Keratinocyte (primary cell): ENCODE measurements around the gene BICDL1. TPM values are rescaled to one million over a fixed set of nuclear protein-coding genes. Genes with fewer than 3 reads are reported as not detected.

Experiments
- DNase-seq: peaks from one replicate; pipeline ENCODE4 v3.0.0-alpha.2; 2011; ENCODE audit warnings: low read depth, missing footprints, low spot score
- FAIRE-seq: peaks from 2 replicates; lab custom pipeline; 2011; peaks lifted over from hg19 to GRCh38; lab: Jason Lieb, UNC
- H2AFZ ChIP-seq: 2 replicates; pipeline ENCODE4 v1.6.0; 2012; ENCODE audit warnings: low read length, control low read depth, inconsistent platforms; ENCODE audit not compliant: control insufficient read depth
- H3K27ac ChIP-seq: 2 replicates; pipeline ENCODE4 v1.5.1; 2011; ENCODE audit warnings: low read length; ENCODE audit not compliant: control insufficient read depth, insufficient read depth
- H3K27me3 ChIP-seq: 3 replicates; pipeline ENCODE4 v1.6.0; 2011; ENCODE audit warnings: low read length; ENCODE audit not compliant: control insufficient read depth, insufficient read depth; ENCODE audit errors: extremely low read depth
- H3K36me3 ChIP-seq, 2 experiments: 2 replicates in 1 of 2; 3 replicates in 1 of 2; pipeline ENCODE4 v1.5.1; 2011; ENCODE audit warnings: low read length in 2 of 2, mild to moderate bottlenecking in 1 of 2; ENCODE audit not compliant: control insufficient read depth in 2 of 2, insufficient read depth in 2 of 2; ENCODE audit errors: extremely low read depth in 1 of 2
- H3K4me1 ChIP-seq: 3 replicates; pipeline ENCODE4 v1.5.1; 2011; ENCODE audit warnings: low read length; ENCODE audit not compliant: control insufficient read depth, insufficient read depth; ENCODE audit errors: extremely low read depth
- H3K4me2 ChIP-seq: 3 replicates; pipeline ENCODE4 v1.6.0; 2011; ENCODE audit warnings: low read depth, low read length; ENCODE audit not compliant: control insufficient read depth, insufficient read depth; ENCODE audit errors: extremely low read depth
- H3K4me3 ChIP-seq, 3 experiments: fragments of 200-600 bp in 1 of 3; sonication (generic) in 1 of 3; 2 replicates in 2 of 3; 3 replicates in 1 of 3; pipeline ENCODE4 v1.5.1; 2011 to 2016; ENCODE audit warnings: low read length in 3 of 3, mild to moderate bottlenecking in 3 of 3, control low read depth in 2 of 3, inconsistent platforms in 1 of 3, low read depth in 1 of 3, mixed read lengths in 1 of 3, mixed run types in 1 of 3, moderate library complexity in 1 of 3; ENCODE audit not compliant: control insufficient read depth in 2 of 3, insufficient read depth in 2 of 3; ENCODE audit errors: extremely low read depth in 1 of 3
- H3K79me2 ChIP-seq: 2 replicates; pipeline ENCODE4 v1.6.0; 2012; ENCODE audit warnings: low read length; ENCODE audit not compliant: control insufficient read depth, insufficient read depth
- H3K9ac ChIP-seq: 3 replicates; pipeline ENCODE4 v1.6.0; 2011; ENCODE audit warnings: low read length; ENCODE audit not compliant: control insufficient read depth, insufficient read depth; ENCODE audit errors: extremely low read depth
- H3K9me1 ChIP-seq: 3 replicates; pipeline ENCODE4 v1.6.0; 2011; ENCODE audit warnings: low read length; ENCODE audit not compliant: control insufficient read depth, insufficient read depth; ENCODE audit errors: extremely low read depth
- H3K9me3 ChIP-seq: 2 replicates; pipeline ENCODE4 v1.5.1; 2012; ENCODE audit warnings: low read depth, low read length; ENCODE audit not compliant: control insufficient read depth
- H4K20me1 ChIP-seq: 3 replicates; pipeline ENCODE4 v1.6.0; 2011; ENCODE audit warnings: low read length; ENCODE audit not compliant: control insufficient read depth, insufficient read depth; ENCODE audit errors: extremely low read depth
- EZH2 ChIP-seq: IDR thresholded peaks from one replicate; pipeline ENCODE4 v1.6.1; 2012; ENCODE audit warnings: inconsistent platforms, mild to moderate bottlenecking, low read length, moderate library complexity
- dilution Hi-C: fragments of 300-500 bp; cut with MboI; formaldehyde crosslinking; loops from one replicate; pipeline ENCODE4 v1.7.0; 2020; ENCODE audit warnings: low sequenced_read_pairs; ENCODE audit not compliant: extremely low pct_ligation_motif_present
- polyA plus RNA-seq, 5 experiments: library from polyadenylated mRNA; depleted of rRNA in 3 of 5; stranded (reverse) in 3 of 5; stranded (forward) in 1 of 5; unstranded in 1 of 5; fragments of >200 nt; gene quantifications; 1 replicate in 1 of 5; 2 replicates in 3 of 5; 3 replicates in 1 of 5; pipeline versions ENCODE4 v1.2.1 to v1.2.3, GENCODE V29; 2011 to 2012; ENCODE audit warnings: missing spikeins in 2 of 5, low read depth in 1 of 5, low replicate concordance in 1 of 5
- TF ChIP-seq, protein P1 (sequence below), 3 experiments: IDR thresholded peaks in 1 of 3; conservative IDR thresholded peaks in 1 of 3; optimal IDR thresholded peaks in 1 of 3; 2 replicates in 2 of 3; 3 replicates in 1 of 3; pipeline versions ENCODE3 to v1.5.1; 2011; ENCODE audit warnings: low read length in 3 of 3, mild to moderate bottlenecking in 3 of 3, moderate library complexity in 2 of 3, control low read depth in 1 of 3, inconsistent platforms in 1 of 3; ENCODE audit not compliant: insufficient read depth in 2 of 3; ENCODE audit errors: extremely low read depth in 1 of 3

BICDL1 gene
- polyA plus RNA-seq, 1 donor (not counting 4 experiments of a cell fraction or from before 2014, with no cell fraction given) = 6.4 TPM

DNA sequence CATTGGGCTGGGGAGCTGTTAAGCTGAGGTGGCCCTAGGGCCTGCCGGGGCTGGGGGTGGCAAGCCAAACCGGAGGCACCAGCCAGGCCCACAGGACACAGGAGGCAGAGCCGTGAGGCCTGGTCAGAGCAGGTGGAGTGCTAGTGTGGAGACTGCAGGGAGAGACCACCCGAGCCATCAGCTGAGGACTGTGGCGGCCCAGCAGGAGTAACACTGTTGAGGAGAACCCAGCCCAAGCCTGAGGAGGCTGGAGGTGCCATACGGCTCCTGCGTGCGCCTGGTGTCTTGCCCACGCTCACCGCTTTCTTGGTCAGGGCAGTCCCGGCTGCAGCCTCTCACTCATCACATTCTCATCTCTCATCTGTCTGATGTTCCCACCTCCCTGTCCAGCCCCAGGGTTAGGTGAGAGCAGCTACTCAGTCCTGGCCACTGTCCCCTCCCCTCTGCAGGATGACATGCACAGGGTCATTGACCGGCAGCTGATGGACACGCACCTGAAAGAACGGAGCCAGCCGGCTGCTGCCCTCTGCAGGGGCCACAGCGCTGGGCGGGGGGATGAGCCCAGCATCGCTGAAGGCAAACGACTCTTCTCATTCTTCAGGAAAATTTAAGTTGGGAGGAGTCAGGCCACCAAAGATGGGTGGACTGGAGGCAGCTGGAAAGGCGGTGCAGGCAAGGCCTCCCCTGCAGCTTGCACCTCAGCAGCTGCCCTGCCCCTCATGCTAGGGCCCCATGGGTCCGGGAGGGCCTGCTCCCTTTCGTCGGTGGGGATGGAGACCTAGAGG lies 103.7 kb downstream of the BICDL1 start:
- DNase-seq (no peak), FAIRE-seq (no peak)
- Histone ChIP-seq H4K20me1 (peaks cover 3% of the 10 kb centered on the region), H2AFZ (no peak overlapping the region), H3K79me2 (no peaks in the 10 kb centered on the region), H3K4me3 (no peak overlapping the region), H3K27ac (no peak overlapping the region), H3K9ac (no peak overlapping the region), H3K36me3 (peaks cover 15 to 28% of the 10 kb centered on the region in 2 experiments), H3K4me2 (no peak overlapping the region), H3K27me3 (no peaks in the 10 kb centered on the region), H3K9me1 (no peaks in the 10 kb centered on the region), H3K9me3 (no peaks in the 10 kb centered on the region), H3K4me1 (no peaks in the 10 kb centered on the region)
- TF ChIP-seq EZH2 = no peak
- TF ChIP-seq, protein P1, sequence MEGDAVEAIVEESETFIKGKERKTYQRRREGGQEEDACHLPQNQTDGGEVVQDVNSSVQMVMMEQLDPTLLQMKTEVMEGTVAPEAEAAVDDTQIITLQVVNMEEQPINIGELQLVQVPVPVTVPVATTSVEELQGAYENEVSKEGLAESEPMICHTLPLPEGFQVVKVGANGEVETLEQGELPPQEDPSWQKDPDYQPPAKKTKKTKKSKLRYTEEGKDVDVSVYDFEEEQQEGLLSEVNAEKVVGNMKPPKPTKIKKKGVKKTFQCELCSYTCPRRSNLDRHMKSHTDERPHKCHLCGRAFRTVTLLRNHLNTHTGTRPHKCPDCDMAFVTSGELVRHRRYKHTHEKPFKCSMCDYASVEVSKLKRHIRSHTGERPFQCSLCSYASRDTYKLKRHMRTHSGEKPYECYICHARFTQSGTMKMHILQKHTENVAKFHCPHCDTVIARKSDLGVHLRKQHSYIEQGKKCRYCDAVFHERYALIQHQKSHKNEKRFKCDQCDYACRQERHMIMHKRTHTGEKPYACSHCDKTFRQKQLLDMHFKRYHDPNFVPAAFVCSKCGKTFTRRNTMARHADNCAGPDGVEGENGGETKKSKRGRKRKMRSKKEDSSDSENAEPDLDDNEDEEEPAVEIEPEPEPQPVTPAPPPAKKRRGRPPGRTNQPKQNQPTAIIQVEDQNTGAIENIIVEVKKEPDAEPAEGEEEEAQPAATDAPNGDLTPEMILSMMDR (optimal IDR thresholded peaks at IDR 0.05 in 1 of 3, IDR thresholded peaks at IDR 0.05 in 1 of 3, conservative IDR thresholded peaks at IDR 0.05 in 1 of 3; ENCODE audit: extremely low read depth in 1 of 3, insufficient read depth in 2 of 3, low read length in 3 of 3) = no peak
- dilution Hi-C loops = no loop called here

DNA sequence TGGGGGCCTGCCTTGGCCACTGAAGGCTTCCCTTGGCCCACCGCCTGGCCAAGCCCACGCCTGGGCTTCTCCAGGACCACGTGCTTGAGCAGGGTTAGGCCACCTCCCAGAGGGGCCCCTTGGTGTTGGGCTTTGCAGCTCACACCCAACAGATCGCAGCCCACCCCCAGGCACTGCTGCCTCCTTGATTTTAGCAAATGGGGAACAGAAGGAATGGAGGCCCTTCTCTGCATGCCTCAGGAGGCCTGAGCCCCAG lies 104.2 kb downstream of the BICDL1 start:
- H2AFZ ChIP-seq = no peak overlapping the region
- dilution Hi-C loops = no loop called here
- FAIRE-seq = no peak
- peaks cover under 1% of the 10 kb centered on the region for H3K79me2 ChIP-seq
- peaks cover 18 to 30% of the 10 kb centered on the region in 2 experiments for H3K36me3 ChIP-seq
- no peak for TF ChIP-seq EZH2
- TF ChIP-seq, protein P1 (optimal IDR thresholded peaks at IDR 0.05 in 1 of 3, IDR thresholded peaks at IDR 0.05 in 1 of 3, conservative IDR thresholded peaks at IDR 0.05 in 1 of 3; ENCODE audit: extremely low read depth in 1 of 3, insufficient read depth in 2 of 3, low read length in 3 of 3) = no peak
- no peak overlapping the region for H3K4me3 ChIP-seq
- H3K9ac ChIP-seq = no peak overlapping the region
- DNase-seq = no peak
- H3K4me2 ChIP-seq = no peak overlapping the region
- H3K4me1 ChIP-seq = no peaks in the 10 kb centered on the region
- no peak overlapping the region for H3K27ac ChIP-seq
- no peaks in the 10 kb centered on the region for H3K9me1 ChIP-seq
- no peaks in the 10 kb centered on the region for H3K9me3 ChIP-seq
- H4K20me1 ChIP-seq = peaks cover 3% of the 10 kb centered on the region
- no peaks in the 10 kb centered on the region for H3K27me3 ChIP-seq
